HEK293 (cell line): Measurements from ENCODE around the gene CLIC5.

Experiments
- CTCF ChIP-seq: fragments of 450-650 bp; formaldehyde crosslinking; IDR thresholded peaks from 2 replicates; pipeline ENCODE4 v1.5.1; 2016; ENCODE audit warnings: missing biosample characterization, missing genetic modification characterization
- MYNN ChIP-seq: fragments of 450-650 bp; formaldehyde crosslinking; IDR thresholded peaks from 2 replicates; pipeline ENCODE4 v1.5.1; 2016; ENCODE audit warnings: missing biosample characterization, missing genetic modification characterization, borderline replicate concordance
- REPIN1 ChIP-seq: fragments of 450-650 bp; formaldehyde crosslinking; IDR thresholded peaks from 2 replicates; pipeline ENCODE4 v1.5.1; 2017; ENCODE audit warnings: missing biosample characterization, missing genetic modification characterization, low read depth
- REST ChIP-seq: fragments of 450-650 bp; formaldehyde crosslinking; IDR thresholded peaks from 2 replicates; pipeline ENCODE4 v1.5.1; 2016; ENCODE audit warnings: missing biosample characterization, missing genetic modification characterization
- ZBTB26 ChIP-seq: fragments of 450-650 bp; formaldehyde crosslinking; optimal IDR thresholded peaks from 2 replicates; pipeline ENCODE3; 2016; ENCODE audit warnings: missing biosample characterization, mild to moderate bottlenecking, missing genetic modification characterization
- ZNF274 ChIP-seq, 2 experiments: fragments of 200-500 bp in 1 of 2; fragments of 450-650 bp in 1 of 2; sonication (Bioruptor generic) in 1 of 2; formaldehyde crosslinking in 1 of 2; IDR thresholded peaks; 2 replicates each; pipeline versions ENCODE4 v1.5.1 to v1.6.1; 2014 to 2016; ENCODE audit warnings: borderline replicate concordance in 1 of 2, inconsistent platforms in 1 of 2, low read length in 1 of 2, missing biosample characterization in 1 of 2, missing genetic modification characterization in 1 of 2
- ZNF404 ChIP-seq: fragments of 450-650 bp; formaldehyde crosslinking; IDR thresholded peaks from 2 replicates; pipeline ENCODE4 v1.5.1; 2017; ENCODE audit warnings: missing biosample characterization, missing genetic modification characterization
- ZNF76 ChIP-seq: fragments of 450-650 bp; formaldehyde crosslinking; IDR thresholded peaks from 2 replicates; pipeline ENCODE4; 2016; ENCODE audit warnings: low read depth, missing biosample characterization, missing genetic modification characterization, borderline replicate concordance

GRCh38 chr6:45836984-45837383, 178.7 kb downstream of the CLIC5 start:
- TF ChIP-seq CTCF: no peak
- TF ChIP-seq MYNN: no peak
- TF ChIP-seq ZBTB26 (tag by site-specific recombination): no peak
- no peak for TF ChIP-seq REPIN1 (tag by site-specific recombination)
- TF ChIP-seq ZNF76: no peak
- TF ChIP-seq ZNF404 (tag by site-specific recombination): no peak
- no peak for TF ChIP-seq ZNF274 (IDR thresholded peaks at IDR 0.05; ENCODE audit: low read length)
- TF ChIP-seq ZNF274 (tag by site-specific recombination; IDR thresholded peaks at IDR 0.05; ENCODE audit: borderline replicate concordance): no peak
- TF ChIP-seq REST (tag by site-specific recombination): no peak
